HepG2 (cell line): ENCODE measurements around the gene NFAT5. TPM values are rescaled to one million over a fixed set of nuclear protein-coding genes. Genes with fewer than 3 reads are reported as not detected.

Source experiments
- CEBPB ChIP-seq: IDR thresholded peaks from 2 replicates; pipeline ENCODE4 v1.6.1; 2011; ENCODE audit warnings: low read depth, low read length, improper control_type of control experiment, borderline replicate concordance
- FIP1L1 ChIP-seq: fragments of 200-400 bp; formaldehyde crosslinking; IDR thresholded peaks from 2 replicates; pipeline ENCODE4 v1.6.1; 2018; ENCODE audit warnings: low read depth, mild to moderate bottlenecking, low read length, moderate library complexity, borderline replicate concordance; ENCODE audit not compliant: insufficient read depth
- FOXA3 ChIP-seq: IDR thresholded peaks from 2 replicates; pipeline ENCODE4 v1.6.1; 2016; ENCODE audit warnings: missing genetic modification reagents, missing compliant biosample characterization
- HNRNPLL ChIP-seq: fragments of 200-400 bp; formaldehyde crosslinking; IDR thresholded peaks from 2 replicates; pipeline ENCODE4 v1.6.1; 2017; ENCODE audit warnings: mild to moderate bottlenecking, low read depth, low read length; ENCODE audit not compliant: poor library complexity, severe bottlenecking
- JDP2 ChIP-seq: sonication (generic); formaldehyde crosslinking; IDR thresholded peaks from 2 replicates; pipeline ENCODE4 v1.8.1; 2022; ENCODE audit warnings: missing genetic modification reagents, borderline replicate concordance
- MAFK ChIP-seq, 2 experiments: IDR thresholded peaks in 1 of 2; conservative IDR thresholded peaks in 1 of 2; 2 replicates each; pipeline ENCODE4 v1.6.1; 2011; ENCODE audit warnings: improper control_type of control experiment in 2 of 2, low read length in 2 of 2
- MIER2 ChIP-seq: IDR thresholded peaks from 2 replicates; pipeline ENCODE4 v1.6.1; 2016; ENCODE audit warnings: missing biosample characterization, missing genetic modification reagents
- NFAT5 ChIP-seq: sonication (generic); formaldehyde crosslinking; IDR thresholded peaks from 2 replicates; pipeline ENCODE4 v1.4.0; 2020; ENCODE audit warnings: missing genetic modification reagents
- RARG ChIP-seq: sonication (generic); formaldehyde crosslinking; IDR thresholded peaks from 2 replicates; pipeline ENCODE4 v1.4.0; 2020; ENCODE audit warnings: low read depth, mild to moderate bottlenecking, missing genetic modification reagents
- SMC3 ChIP-seq: IDR thresholded peaks from 2 replicates; pipeline ENCODE4 v1.6.1; 2011; ENCODE audit warnings: low read length, improper control_type of control experiment
- ZNF275 ChIP-seq: sonication (generic); formaldehyde crosslinking; IDR thresholded peaks from 2 replicates; pipeline ENCODE4 v1.8.0; 2022; ENCODE audit warnings: missing genetic modification reagents, mild to moderate bottlenecking, inconsistent platforms, borderline replicate concordance
- ZNF280D ChIP-seq: sonication (generic); formaldehyde crosslinking; IDR thresholded peaks from 2 replicates; pipeline ENCODE4 v1.5.1; 2020; ENCODE audit warnings: mild to moderate bottlenecking, missing genetic modification reagents
- ZNF33A ChIP-seq: sonication (generic); formaldehyde crosslinking; IDR thresholded peaks from 2 replicates; pipeline ENCODE4 v1.5.1; 2020; ENCODE audit warnings: missing genetic modification reagents, mild to moderate bottlenecking, moderate library complexity, borderline replicate concordance
- ZNF724P ChIP-seq: sonication (generic); formaldehyde crosslinking; IDR thresholded peaks from 2 replicates; pipeline ENCODE4 v1.8.0; 2022; ENCODE audit warnings: missing genetic modification reagents, borderline replicate concordance
- ZZZ3 ChIP-seq: sonication (generic); formaldehyde crosslinking; IDR thresholded peaks from 2 replicates; pipeline ENCODE4 v1.4.0; 2020; ENCODE audit warnings: missing genetic modification reagents, mild to moderate bottlenecking, borderline replicate concordance
- polyA plus RNA-seq, 8 experiments: library from polyadenylated mRNA; depleted of rRNA in 3 of 8; stranded (reverse) in 7 of 8; unstranded in 1 of 8; fragments of >200 nt; fragmentation: Illumina TruSeq in 4 of 8; extraction: Trizol in 4 of 8; gene quantifications; 2 replicates each; pipeline versions ENCODE4 v1.2.1 to v1.2.3, GENCODE V29; 2011 to 2016; ENCODE audit warnings: low read depth in 4 of 8, missing spikeins in 1 of 8, mixed read lengths in 1 of 8; ENCODE audit not compliant: insufficient read depth in 1 of 8
- total RNA-seq, 5 experiments: library from RNA; depleted of rRNA; stranded (reverse); fragments of >200 nt; fragmentation: Illumina TruSeq; extraction: Trizol; gene quantifications; 2 replicates each; pipeline ENCODE4 v1.2.3, GENCODE V29; 2016; ENCODE audit warnings: low read depth in 1 of 5
- TF ChIP-seq, protein P1 (sequence below): sonication (generic); formaldehyde crosslinking; IDR thresholded peaks from 2 replicates; pipeline ENCODE4 v1.5.0; 2020; ENCODE audit warnings: mild to moderate bottlenecking, missing genetic modification reagents

Gene NFAT5
- total and polyA plus RNA-seq, 2 of the 13 experiments (the other 11 are each of a cell fraction or from before 2014, with no cell fraction given): 20.5 to 54.3 TPM

- TF ChIP-seq HNRNPLL (no peak), CEBPB (peak; percentile 67), NFAT5 (CRISPR knock-in tag) (no peak), FIP1L1 (no peak), ZNF724P (no peak), ZNF33A (CRISPR knock-in tag) (no peak), ZZZ3 (CRISPR knock-in tag) (no peak), RARG (no peak), SMC3 (no peak), MAFK (conservative IDR thresholded peaks at IDR 0.05 in 1 of 2, IDR thresholded peaks at IDR 0.05 in 1 of 2; ENCODE audit: low read length in 2 of 2) (no peak), ZNF275 (CRISPR knock-in tag) (0 out of 2 replicates have a peak, but pooled peaks have one; percentile 35), JDP2 (no peak), ZNF280D (CRISPR knock-in tag) (no peak), MIER2 (CRISPR knock-in tag) (no peak), FOXA3 (CRISPR knock-in tag) (peak; percentile 53; the same call in 1 of the 2 replicates)
- TF ChIP-seq, protein P1, sequence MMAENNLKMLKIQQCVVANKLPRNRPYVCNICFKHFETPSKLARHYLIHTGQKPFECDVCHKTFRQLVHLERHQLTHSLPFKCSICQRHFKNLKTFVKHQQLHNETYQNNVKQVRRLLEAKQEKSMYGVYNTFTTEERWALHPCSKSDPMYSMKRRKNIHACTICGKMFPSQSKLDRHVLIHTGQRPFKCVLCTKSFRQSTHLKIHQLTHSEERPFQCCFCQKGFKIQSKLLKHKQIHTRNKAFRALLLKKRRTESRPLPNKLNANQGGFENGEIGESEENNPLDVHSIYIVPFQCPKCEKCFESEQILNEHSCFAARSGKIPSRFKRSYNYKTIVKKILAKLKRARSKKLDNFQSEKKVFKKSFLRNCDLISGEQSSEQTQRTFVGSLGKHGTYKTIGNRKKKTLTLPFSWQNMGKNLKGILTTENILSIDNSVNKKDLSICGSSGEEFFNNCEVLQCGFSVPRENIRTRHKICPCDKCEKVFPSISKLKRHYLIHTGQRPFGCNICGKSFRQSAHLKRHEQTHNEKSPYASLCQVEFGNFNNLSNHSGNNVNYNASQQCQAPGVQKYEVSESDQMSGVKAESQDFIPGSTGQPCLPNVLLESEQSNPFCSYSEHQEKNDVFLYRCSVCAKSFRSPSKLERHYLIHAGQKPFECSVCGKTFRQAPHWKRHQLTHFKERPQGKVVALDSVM (CRISPR knock-in tag): no peak
Observed at GRCh38 chr16:69520800-69521602, 44.8 kb upstream of the NFAT5 start (continued).
